VCaP (cell line): ENCODE data around the gene RAB29.

Experiments used
- H3K27ac ChIP-seq: fragments of 450-650 bp; 2 replicates; pipeline ENCODE4 v1.5.1; 2017
- CTCF ChIP-seq: fragments of 450-650 bp; conservative IDR thresholded peaks from 2 replicates; pipeline ENCODE4 v1.5.1; 2017; ENCODE audit warnings: mild to moderate bottlenecking, moderate library complexity

Gene RAB29

GRCh38 chr1:205803986-205804385 lies 28.7 kb upstream of the RAB29 start:
- no peak for TF ChIP-seq CTCF
- no peak overlapping the region for H3K27ac ChIP-seq

GRCh38 chr1:205802060-205802459 lies 26.8 kb upstream of the RAB29 start:
- H3K27ac ChIP-seq: no peak overlapping the region
- TF ChIP-seq CTCF: no peak

- H3K27ac ChIP-seq: no peak overlapping the region
- no peak for TF ChIP-seq CTCF
These were observed 25.9 kb upstream of the RAB29 start for GRCh38 chr1:205800981-205801703.

GRCh38 chr1:205800427-205800826 lies 25.1 kb upstream of the RAB29 start:
- TF ChIP-seq CTCF: no peak
- no peak overlapping the region for H3K27ac ChIP-seq

- no peak for TF ChIP-seq CTCF
- no peak overlapping the region for H3K27ac ChIP-seq
These were observed 23.3 kb upstream of the RAB29 start for GRCh38 chr1:205798577-205798976.

- no peak for TF ChIP-seq CTCF
- no peak overlapping the region for H3K27ac ChIP-seq
These were observed 21.9 kb upstream of the RAB29 start for GRCh38 chr1:205797168-205797567.

GRCh38 chr1:205794011-205794730 lies 18.9 kb upstream of the RAB29 start:
- no peak for TF ChIP-seq CTCF
- H3K27ac ChIP-seq: no peak overlapping the region
